GM12892 (cell line): Measurements from ENCODE around the gene PRSS12.

ENCODE experiments used
- POLR2A ChIP-seq: IDR thresholded peaks from 2 replicates; pipeline ENCODE4 v1.6.1; 2011; ENCODE audit warnings: low read depth, low read length, control low read depth
- POLR2AphosphoS5 ChIP-seq: IDR thresholded peaks from 2 replicates; pipeline ENCODE4 v1.6.1; 2011; ENCODE audit warnings: low read depth, low read length, control low read depth
- TAF1 ChIP-seq: IDR thresholded peaks from 2 replicates; pipeline ENCODE4 v1.6.1; 2011; ENCODE audit warnings: low read depth, mild to moderate bottlenecking, control low read depth, low read length, borderline replicate concordance

DNA sequence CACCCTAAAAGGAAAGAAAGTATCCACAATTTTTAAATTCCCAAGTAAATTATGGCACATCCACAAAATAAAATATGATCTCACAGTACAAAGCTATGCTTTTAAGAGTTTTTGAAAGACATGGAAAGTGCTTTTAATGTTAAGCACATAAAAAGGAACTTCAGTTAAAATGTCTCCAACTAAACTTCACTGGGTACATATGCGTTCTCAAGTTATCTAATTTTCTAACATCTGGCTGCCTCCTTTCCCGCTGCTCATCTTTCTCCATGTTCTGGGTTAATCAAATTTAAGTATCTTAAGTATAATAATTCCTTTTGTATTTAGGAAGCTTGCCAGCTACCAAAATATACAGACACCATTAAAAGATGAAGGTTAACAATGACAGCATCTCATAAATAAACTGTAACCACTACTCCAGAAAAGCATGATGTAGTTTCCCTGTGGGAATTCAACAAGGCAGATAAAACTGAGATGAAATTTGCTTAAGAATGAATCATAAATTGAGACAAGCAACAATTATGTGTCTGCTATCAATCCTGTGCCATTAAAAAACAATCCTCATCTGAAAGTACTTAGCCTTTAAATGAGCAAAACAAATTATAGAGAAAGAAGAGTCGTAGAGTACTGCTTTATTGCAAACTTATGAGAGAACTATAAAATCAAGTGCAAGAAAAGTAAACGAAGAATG, 25.1 kb downstream of the PRSS12 start:
- TF ChIP-seq POLR2AphosphoS5, result no peak
- TF ChIP-seq POLR2A, result no peak
- TF ChIP-seq TAF1, result no peak
